NT2/D1 (cell line): ENCODE data around the gene TMEM267.
"Not testable (repeated sequence)": the region's sequence is repeated elsewhere in the genome, so short reads cannot be mapped to it uniquely, and the experiment has no call there.

Experiments
- DNase-seq: peaks from one replicate; pipeline ENCODE4 v3.0.0-alpha.2; 2011; ENCODE audit warnings: low read depth, low spot score
- H3K27me3 ChIP-seq: 2 replicates; pipeline ENCODE4 v1.6.0; 2011; ENCODE audit warnings: mild to moderate bottlenecking; ENCODE audit not compliant: insufficient read length, insufficient read depth
- H3K36me3 ChIP-seq: 2 replicates; pipeline ENCODE4 v1.6.1; 2011; ENCODE audit warnings: mild to moderate bottlenecking, low read length, mixed read lengths; ENCODE audit not compliant: insufficient read depth, insufficient read length
- H3K4me1 ChIP-seq: 2 replicates; pipeline ENCODE4 v1.5.1; 2011; ENCODE audit not compliant: insufficient read depth, insufficient read length
- H3K4me3 ChIP-seq: 2 replicates; pipeline ENCODE4 v1.5.1; 2011; ENCODE audit warnings: low read depth; ENCODE audit not compliant: insufficient read length
- H3K9ac ChIP-seq: 2 replicates; pipeline ENCODE4 v1.6.0; 2011; ENCODE audit warnings: low read depth; ENCODE audit not compliant: insufficient read length
- H3K9me3 ChIP-seq: 2 replicates; pipeline ENCODE4 v1.5.1; 2011; ENCODE audit warnings: mild to moderate bottlenecking, low read length; ENCODE audit not compliant: insufficient read depth
- SUZ12 ChIP-seq: IDR thresholded peaks from 2 replicates; pipeline ENCODE4 v1.6.1; 2011; ENCODE audit not compliant: insufficient read length, insufficient read depth; ENCODE audit errors: extremely low read depth
- YY1 ChIP-seq: IDR thresholded peaks from 2 replicates; pipeline ENCODE4 v1.6.1; 2011; ENCODE audit not compliant: insufficient read length, insufficient read depth
- ZNF274 ChIP-seq: IDR thresholded peaks from 2 replicates; pipeline ENCODE4 v1.6.1; 2011; ENCODE audit warnings: mild to moderate bottlenecking, low read depth, low read length

Gene TMEM267

DNA sequence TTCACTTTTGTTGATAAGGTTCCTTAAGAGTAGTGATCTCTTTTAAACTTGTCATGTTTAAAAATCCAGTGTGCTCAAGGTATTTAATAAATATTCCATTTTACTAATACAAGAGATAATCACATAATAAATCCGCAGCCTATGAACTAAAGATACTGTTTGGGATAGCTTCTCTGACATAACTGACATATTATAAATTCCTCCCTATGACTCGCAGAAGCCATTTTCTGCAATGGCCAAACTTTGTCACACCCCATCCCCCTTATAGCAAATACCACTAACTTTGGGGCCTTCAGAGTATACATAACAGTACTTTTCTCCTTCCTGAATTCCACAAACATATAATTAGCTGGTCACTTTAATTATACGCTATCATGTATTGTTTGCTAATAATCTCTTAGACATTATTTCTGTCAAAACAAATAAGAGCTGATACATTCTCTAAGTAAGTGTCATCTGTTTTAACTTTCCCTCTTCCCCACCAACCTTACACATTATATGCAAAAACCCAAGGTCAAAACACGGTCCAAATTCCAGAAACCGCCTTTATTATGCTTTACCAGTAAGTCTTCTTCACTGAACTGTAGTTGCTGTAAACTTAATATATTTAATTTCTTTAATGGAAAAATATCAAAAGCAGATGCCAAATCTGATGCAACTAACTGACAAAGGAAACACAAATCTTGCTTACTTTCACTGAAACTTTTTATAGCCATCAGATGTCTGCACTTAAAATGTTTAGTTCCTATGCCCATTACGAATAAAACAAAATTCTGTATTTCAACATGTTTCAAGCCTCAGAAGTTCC, 971 bp downstream of the TMEM267 start:
- H3K4me3 ChIP-seq: peak overlapping the region; percentile 80
- peaks cover under 1% of the 10 kb centered on the region for H3K36me3 ChIP-seq
- TF ChIP-seq YY1 (no peak), ZNF274 (no peak), SUZ12 (no peak)
- peak overlapping the region; percentile 96 for H3K9ac ChIP-seq
- no peak for DNase-seq
- no peaks in the 10 kb centered on the region for H3K9me3 ChIP-seq
- H3K4me1 ChIP-seq: no peaks in the 10 kb centered on the region
- no peaks in the 10 kb centered on the region for H3K27me3 ChIP-seq

DNA sequence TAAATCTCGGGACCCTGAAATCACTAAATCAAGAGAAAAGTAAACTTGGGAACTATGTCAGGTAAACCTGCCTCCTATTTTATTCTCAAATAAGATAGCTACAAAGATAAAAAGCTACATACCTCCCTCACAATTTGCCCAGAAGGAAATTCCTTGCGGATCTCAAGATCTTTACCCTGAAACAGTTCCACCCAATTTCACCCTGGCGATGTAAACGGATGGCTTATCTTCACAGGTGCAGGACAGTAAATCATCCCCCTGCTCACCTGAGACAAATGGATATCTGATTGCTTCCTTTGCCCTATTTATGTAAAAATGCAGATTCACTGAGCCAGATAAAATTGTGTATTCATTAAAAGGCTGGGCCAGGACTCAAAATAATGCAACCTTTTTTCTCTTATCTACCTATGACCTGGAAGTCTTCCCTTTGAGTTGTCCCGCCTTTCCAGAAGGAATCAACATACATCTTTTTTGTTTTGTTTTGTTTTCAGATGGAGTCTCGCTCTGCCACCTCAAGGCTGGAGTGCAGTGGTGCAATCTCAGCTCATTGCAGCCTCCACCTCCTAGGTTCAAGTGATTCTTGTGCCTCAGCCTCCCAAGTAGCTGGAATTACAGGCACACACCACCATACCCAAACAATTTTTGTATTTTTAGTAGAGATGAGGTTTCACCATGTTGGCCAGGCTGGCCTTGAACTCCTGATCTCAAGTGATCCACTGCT, 13.8 kb downstream of the TMEM267 start:
- Histone ChIP-seq H3K9ac (no peak overlapping the region), H3K36me3 (no peaks in the 10 kb centered on the region), H3K4me1 (no peaks in the 10 kb centered on the region), H3K4me3 (no peak overlapping the region), H3K9me3 (0 out of 2 replicates have a peak, but pooled peaks cover 10% of the 10 kb centered on the region), H3K27me3 (no peaks in the 10 kb centered on the region)
- TF ChIP-seq YY1: no peak
- no peak for TF ChIP-seq SUZ12
- TF ChIP-seq ZNF274: no peak
- no peak for DNase-seq

DNA sequence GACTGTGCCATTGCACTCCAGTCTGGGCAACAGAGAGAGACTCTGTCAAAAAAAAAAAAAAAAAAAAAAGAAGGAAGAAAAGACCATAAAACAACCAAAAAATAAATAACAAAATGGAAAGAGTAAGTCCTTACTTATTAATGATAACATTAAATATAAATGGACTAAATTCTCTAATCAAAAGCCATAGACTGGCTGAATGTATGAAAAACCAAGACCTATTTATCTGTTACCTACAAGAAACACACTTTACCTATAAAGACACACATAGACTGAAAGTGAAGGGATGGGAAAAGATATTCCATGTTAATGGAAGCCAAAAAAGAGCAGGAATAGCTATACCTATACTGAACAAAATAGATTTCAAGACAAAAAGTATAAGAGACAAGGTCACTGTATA, 16.6 kb downstream of the TMEM267 start:
- TF ChIP-seq ZNF274 (no peak), SUZ12 (no peak), YY1 (no peak)
- Histone ChIP-seq H3K9ac (no peak overlapping the region), H3K4me1 (no peaks in the 10 kb centered on the region), H3K9me3 (0 out of 2 replicates have a peak, but pooled peaks cover 9% of the 10 kb centered on the region), H3K27me3 (no peaks in the 10 kb centered on the region), H3K36me3 (no peaks in the 10 kb centered on the region), H3K4me3 (no peak overlapping the region)
- no peak for DNase-seq

DNA sequence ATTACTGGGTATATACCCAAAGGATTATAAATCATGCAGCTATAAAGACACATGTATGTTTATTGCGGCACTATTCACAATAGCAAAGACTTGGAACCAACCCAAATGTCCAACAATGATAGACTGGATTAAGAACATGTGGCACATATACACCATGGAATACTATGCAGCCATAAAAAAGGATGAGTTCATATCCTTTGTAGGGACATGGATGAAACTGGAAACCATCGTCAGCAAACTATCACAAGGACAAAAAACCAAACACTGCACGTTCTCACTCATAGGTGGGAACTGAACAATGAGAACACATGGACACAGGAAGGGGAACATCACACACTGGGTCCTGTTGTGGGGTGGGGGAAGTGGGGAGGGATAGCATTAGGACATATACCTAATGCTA, 18.2 kb downstream of the TMEM267 start:
- not testable (repeated sequence) for H3K36me3 ChIP-seq, DNase-seq, H3K27me3 ChIP-seq, H3K9me3 ChIP-seq, H3K9ac ChIP-seq, H3K4me3 ChIP-seq, H3K4me1 ChIP-seq

DNA sequence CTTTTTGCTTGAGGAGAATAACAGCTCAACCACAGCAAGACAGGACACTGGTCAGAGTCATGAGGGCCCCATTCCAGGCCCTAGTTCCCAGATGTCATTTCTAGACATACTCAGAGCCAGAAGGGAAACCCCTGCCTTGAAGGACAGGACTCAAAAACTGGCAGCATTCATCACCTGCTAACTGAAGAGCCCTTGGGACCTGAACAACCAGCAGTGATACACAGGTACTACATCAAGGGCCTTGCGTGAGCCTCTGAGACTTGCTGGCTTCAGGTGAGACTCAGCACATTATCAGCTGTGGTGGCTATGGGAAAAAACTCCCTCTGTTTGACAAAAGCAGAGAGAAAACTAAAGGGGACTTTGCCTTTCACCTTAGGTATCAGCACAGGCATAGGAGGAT, 22.6 kb downstream of the TMEM267 start:
- TF ChIP-seq ZNF274: no peak
- TF ChIP-seq YY1: no peak
- no peak for DNase-seq
- peaks cover 9% of the 10 kb centered on the region for H3K9me3 ChIP-seq
- H3K27me3 ChIP-seq: no peaks in the 10 kb centered on the region
- H3K4me1 ChIP-seq: no peaks in the 10 kb centered on the region
- no peak overlapping the region for H3K4me3 ChIP-seq
- H3K36me3 ChIP-seq: no peaks in the 10 kb centered on the region
- no peak overlapping the region for H3K9ac ChIP-seq

DNA sequence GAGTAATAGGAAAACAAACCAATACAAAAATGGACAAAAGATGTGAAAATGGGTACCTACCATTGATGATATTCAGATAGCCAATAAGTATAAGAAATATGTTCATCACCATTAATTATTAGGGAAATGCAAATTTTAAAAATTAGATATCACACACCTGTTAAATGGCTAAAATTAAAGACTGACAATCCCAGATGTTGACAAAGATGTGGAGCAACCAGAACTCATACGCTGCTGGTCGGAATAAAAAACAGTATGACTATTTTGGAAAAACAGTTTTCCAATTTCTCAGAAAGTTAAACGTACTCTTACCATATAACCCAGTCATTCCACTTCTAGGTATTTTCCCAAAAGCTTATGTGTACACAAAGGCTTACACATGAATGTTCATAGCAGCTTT, 27.1 kb downstream of the TMEM267 start:
- Histone ChIP-seq H3K9me3 (peaks cover 9% of the 10 kb centered on the region), H3K27me3 (no peaks in the 10 kb centered on the region), H3K9ac (no peak overlapping the region), H3K36me3 (no peaks in the 10 kb centered on the region), H3K4me3 (no peak overlapping the region), H3K4me1 (no peaks in the 10 kb centered on the region)
- no peak for DNase-seq
- no peak for TF ChIP-seq SUZ12
- no peak for TF ChIP-seq ZNF274
- TF ChIP-seq YY1: no peak

DNA sequence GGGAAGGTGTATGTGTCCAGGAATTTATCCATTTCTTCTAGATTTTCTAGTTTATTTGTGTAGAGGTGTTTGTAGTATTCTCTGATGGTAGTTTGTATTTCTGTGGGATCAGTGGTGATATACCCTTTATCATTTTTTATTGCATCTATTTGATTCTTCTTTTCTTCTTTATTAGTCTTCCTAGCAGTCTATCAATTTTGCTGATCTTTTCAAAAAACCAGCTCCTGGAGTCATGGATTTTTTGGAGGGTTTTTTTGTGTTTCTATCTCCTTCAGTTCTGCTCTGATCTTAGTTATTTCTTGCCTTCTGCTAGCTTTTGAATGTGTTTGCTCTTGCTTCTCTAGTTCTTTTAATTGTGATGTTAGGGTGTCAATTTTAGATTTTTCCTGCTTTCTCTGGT, 42.1 kb downstream of the TMEM267 start:
- H3K4me1 ChIP-seq, DNase-seq: not testable (repeated sequence)

More for the DNA sequence above, 42.1 kb downstream of the TMEM267 start:
- H3K9me3 ChIP-seq, H3K9ac ChIP-seq, H3K36me3 ChIP-seq, H3K27me3 ChIP-seq, H3K4me3 ChIP-seq: not testable (repeated sequence)
